NCI-H774 (cell line): ENCODE data around the gene CYP17A1.

Source experiments
- DNase-seq: peaks from one replicate; lab custom pipeline; 2025; lab: John Stamatoyannopoulos, UW

CYP17A1 gene

GRCh38 chr10:102804382-102805055 lies 32.7 kb downstream of the CYP17A1 start:
- DNase-seq, result no peak

GRCh38 chr10:102802920-102803534 lies 34.2 kb downstream of the CYP17A1 start:
- DNase-seq, result no peak

GRCh38 chr10:102801978-102802377 lies 35.2 kb downstream of the CYP17A1 start:
- no peak for DNase-seq

GRCh38 chr10:102801496-102801895 lies 35.7 kb downstream of the CYP17A1 start:
- DNase-seq, result no peak

DNA sequence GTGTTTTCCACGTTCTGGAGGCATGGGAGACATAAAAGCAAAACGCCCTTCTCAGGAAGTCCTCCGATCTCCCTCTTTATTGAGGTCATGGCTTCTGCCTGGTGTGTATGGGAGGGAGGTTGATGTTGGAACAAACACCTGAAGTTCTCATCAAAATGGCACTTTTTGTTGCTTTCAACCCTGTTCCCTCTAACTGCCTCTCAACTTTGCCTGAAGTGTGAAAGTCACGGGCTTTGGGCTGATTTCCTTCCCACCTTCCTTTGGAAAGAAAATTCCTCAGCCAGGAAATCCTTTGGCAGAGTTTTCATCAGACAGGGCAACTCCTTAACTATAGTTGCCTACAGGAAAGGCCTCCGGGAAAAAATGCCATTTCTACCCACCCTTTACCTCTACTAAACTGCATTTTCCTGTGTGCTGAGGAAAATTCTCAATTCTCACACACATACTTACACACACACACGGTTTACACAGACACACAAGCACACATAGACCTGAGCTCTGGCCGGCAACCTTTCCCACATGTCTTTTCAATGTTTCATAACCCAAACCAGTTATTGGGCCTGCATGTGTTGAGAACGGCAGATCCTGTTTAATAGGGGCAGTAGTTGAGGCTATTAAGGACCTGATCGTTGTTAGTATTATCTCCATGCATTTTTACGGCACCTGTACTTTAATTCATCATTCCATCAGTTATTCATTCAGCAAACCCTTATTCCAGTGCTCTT lies 36.4 kb downstream of the CYP17A1 start:
- no peak for DNase-seq

DNA sequence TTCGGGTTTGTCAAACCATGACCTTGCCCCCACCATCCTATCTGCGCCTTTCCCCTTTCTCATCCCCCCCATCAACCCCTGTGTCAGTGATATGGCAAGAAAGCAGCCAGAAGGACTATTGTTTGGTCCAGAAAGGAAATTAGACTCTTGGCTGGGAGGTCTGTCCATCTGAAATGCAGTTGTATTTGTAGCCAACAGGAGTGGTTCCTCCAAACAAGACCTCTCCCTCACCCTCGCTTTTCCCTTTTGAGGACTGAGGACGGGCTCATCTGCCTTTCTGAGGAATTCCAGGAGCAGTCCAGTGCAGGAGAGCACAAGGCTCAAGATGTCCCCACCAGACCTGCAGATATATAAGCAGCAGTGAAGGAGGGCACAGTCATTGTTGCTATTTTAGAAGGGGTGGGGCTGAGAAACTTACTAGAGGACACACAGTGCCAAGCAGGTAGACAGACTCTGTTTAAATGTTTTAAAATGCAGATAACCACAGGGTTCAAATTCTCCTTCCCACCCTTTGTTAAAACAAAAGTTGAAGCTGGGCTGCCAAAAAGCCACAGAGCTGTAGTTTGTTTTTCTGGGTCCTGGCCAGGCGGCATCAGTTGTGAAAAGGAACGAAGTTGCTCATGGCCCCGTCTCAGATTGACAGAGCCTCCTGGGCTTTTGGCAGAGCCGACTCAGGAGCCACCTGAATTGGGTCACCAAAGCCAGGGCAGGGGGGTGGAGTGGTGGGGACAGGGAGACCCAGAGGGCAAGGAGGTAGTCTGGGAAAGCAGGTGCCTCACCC lies 37.3 kb downstream of the CYP17A1 start:
- no peak for DNase-seq

GRCh38 chr10:102796407-102797176 lies 40.6 kb downstream of the CYP17A1 start:
- DNase-seq, result no peak

DNA sequence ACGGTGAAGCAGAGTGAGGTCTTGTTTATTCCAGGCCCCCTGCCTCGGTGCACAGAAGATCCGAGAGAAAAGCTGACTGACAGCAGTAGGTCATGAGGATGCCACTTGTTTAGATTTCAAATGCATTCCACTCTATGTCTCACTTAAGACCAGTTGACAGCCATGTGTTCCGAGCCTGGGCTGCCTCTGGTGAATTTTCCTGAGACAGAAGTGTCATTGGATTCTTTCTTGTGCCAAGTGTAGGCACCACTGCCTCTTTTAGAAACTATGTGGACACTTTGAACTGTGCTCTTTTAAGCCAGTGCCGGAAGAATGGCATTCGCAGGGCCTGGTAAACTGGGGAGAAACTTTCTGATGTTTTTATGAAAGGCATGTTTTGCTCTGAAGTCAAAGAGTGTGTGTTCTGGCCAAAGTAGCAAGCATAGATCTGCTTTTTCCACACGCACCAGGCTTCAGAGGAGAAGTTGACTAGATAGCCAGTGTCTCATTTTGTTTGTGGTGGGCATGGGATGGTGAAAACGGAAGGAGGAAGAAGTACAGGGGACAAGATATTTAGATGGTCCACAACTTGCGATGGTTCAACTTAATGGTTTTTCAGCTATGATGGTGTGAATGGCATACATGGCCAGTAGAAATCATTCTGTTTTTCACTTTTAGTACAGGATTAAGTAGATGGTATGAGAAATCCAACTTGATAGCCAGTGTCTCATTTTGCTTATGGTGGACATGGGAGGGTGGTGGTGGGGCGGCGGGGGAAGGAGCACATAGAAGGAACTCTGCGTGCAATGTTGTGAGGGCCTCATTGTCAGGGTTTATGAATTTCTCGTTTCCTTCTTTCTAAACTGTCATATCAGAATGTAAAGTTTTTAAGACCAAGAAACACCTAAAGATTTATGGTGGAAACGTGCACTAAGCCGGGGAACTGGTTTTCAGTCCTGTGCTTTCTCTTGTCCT lies 41.5 kb downstream of the CYP17A1 start:
- DNase-seq, result no peak

DNA sequence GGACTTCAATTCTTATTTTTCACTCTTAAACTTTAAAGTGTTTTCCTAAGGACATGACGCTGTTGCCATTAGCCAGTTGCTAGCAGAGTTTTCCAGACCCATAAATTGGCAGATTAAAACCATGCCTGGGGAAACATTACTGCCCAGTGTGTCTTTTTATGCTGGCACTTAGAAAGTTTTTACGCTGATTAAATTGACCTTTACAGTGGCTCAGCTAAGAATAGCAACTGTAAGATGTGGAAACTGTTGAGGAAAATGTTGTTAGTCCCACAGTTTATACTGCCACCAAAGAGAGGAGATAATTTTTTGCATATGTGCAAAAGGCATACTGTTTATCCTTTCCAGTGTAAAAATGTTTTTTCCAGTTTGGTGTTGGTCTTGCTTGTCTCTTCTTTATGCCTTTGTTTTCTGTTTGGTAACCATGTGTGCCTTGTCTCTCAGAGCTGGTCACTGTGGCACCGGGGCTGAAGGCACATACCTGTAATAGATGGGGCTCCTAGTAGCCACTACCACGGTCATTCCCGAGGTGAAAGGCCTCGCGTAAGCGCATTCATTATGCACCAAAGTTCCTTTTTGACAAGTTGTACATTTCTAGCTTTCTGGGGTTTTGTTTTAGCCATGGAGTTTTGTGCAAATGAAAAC lies 45.3 kb downstream of the CYP17A1 start:
- DNase-seq, result no peak

DNA sequence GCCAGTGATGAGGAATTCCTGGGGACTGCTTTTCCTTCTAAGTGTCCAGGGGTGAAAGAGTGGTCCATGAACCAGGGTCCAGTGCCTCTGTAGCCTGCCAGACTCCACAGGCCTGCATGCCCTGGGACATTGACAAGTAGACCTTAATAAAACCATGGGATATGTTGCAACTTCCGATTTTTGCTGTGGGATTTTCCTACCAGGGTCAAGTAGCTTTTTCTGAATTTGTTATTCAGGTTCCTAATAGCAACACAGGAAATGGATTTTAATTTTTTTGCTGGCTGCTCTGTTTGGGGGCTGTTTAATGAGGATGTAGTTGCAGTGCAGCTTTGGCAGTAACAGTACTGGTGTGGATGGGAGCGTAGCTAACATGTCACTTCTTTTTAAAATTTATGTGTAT lies 51.4 kb downstream of the CYP17A1 start:
- no peak for DNase-seq

- DNase-seq, result no peak
Observed at GRCh38 chr10:102783568-102783967, 53.6 kb downstream of the CYP17A1 start.

GRCh38 chr10:102782673-102783551 lies 54.3 kb downstream of the CYP17A1 start:
- no peak for DNase-seq

DNA sequence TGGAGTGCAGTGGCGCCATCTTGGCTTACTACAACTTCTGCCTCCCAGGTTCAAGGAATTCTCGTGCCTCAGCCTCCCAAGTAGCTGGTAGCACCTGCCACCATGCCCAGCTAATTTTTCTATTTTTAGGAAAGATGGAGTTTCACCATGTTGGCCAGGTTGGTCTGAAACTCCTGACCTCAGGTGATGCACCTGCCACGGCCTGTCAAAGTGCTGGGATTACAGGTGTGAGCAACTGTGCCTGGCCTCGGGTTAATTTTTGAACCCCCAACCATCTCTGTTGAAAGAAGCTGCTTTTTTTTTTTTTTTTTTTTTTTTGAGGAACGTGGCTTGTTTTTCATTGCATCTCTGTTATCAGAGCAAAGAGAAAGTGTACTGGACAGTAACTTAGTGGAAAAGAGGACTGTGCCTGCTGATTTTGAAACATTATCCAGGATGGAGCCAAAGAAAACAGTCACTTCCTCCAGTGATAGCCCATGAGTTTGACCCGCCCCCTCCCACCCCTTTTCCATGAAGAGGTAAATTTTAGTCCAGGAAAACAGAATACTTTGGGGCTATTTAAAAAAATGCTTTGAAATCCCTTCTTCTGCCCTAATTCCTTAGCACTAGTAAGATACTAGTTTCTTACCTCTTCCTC lies 55.2 kb downstream of the CYP17A1 start:
- DNase-seq, result no peak

- DNase-seq, result no peak
Observed at GRCh38 chr10:102781090-102781920, 55.9 kb downstream of the CYP17A1 start.
